ENCODE results near the gene BANP.
"Not testable (repeated sequence)": the region's sequence is repeated elsewhere in the genome, so short reads cannot be mapped to it uniquely, and the experiment has no call there.

BANP gene

DNA sequence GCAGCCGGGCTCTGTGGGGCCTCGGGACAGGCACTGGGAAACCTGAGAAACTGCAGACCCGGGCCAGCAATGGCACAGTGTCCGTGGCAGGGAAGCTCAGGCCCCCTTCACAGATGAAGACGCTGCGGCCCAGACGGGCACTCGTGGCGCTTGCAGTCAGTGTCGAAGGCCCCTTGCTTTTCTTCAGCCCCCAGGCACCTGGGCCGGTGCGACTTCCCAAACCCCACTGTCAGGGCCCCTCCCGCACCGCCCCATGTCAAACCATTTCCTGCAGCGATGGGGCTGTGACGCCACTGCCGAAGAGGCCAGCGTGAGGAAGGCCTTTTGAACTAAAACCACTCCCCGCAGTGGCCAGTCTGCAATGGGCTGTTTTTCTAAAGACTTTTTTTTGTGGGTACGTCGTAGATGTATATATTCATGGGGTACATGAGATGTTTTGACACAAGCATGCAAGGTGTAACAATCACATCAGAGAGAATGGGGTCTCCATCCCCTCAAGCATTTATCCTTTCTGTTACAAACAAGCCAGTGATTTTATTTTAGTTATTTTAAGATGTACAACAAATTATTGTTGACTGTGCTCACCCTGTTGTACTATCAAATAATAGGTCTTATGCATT is 159.8 kb downstream of the BANP start:
- not testable (repeated sequence) for DNase-seq

GRCh38 chr16:88111976-88112375 is 160.7 kb downstream of the BANP start:
- DNase-seq, result not testable (repeated sequence)

DNA sequence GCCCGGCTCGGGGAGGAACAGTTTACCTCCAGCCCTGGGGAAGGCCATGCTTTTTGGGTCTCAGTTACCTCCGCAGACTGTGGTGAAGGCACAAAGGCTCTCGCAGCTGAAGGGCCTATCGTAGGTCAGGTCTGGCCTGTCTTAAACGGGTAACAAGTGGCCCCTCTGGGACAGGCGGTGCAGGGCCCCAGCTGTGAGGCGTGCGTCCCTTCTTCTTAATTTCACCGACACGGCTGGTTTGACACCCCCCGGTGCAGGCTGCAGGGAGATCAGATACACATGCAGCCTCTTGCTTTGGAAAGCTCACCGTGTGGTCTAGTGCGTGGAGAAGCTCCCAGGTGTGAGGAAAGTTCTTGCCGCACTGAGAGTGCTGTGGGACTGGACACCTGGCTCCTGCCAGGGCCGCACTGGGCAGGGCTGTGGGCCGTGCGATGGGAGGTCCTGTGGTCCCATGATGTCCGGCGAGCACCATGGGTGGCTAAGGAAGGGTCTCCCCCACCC is 162.4 kb downstream of the BANP start:
- no peak for DNase-seq

DNA sequence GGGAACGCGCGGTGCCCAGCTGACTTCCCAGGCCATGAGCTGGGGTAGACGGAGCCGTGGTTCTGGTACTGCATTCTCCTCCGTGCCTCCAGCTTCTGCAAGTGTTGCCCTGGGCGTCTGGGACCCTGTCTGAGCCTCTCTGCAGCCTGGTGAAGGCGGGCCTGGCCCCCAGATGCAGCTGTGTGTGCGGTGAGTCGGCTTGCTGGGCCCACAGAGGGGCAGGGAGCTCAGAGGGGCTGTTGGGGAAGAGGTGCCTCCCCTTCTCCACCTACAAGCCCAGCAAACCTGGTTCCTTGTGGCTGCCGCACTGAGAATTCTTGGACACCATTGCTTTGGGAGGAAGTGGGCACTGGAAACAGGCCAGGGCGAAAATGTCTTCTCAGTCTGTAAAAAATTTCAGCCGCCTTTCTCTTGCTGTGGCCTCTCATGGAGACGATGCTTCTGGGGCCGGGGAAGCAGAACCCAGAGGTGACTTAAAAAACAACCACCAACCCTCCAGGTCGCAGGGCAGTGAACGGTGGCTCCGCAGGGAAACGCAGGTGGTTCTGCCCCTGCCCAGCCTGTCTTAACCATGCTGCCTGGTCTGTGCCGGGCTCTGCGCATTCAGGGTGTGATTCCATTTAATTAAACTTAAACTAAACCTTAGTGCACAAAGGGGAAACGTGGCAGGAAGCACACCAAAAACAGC is 163.5 kb downstream of the BANP start:
- not testable (repeated sequence) for DNase-seq

- no peak for DNase-seq
Measured at GRCh38 chr16:88116121-88116520, 164.9 kb downstream of the BANP start.

- DNase-seq, result no peak
Measured at GRCh38 chr16:88117476-88117868, 166.2 kb downstream of the BANP start.

- DNase-seq, result no peak
Measured at GRCh38 chr16:88118376-88118775, 167.1 kb downstream of the BANP start.

DNA sequence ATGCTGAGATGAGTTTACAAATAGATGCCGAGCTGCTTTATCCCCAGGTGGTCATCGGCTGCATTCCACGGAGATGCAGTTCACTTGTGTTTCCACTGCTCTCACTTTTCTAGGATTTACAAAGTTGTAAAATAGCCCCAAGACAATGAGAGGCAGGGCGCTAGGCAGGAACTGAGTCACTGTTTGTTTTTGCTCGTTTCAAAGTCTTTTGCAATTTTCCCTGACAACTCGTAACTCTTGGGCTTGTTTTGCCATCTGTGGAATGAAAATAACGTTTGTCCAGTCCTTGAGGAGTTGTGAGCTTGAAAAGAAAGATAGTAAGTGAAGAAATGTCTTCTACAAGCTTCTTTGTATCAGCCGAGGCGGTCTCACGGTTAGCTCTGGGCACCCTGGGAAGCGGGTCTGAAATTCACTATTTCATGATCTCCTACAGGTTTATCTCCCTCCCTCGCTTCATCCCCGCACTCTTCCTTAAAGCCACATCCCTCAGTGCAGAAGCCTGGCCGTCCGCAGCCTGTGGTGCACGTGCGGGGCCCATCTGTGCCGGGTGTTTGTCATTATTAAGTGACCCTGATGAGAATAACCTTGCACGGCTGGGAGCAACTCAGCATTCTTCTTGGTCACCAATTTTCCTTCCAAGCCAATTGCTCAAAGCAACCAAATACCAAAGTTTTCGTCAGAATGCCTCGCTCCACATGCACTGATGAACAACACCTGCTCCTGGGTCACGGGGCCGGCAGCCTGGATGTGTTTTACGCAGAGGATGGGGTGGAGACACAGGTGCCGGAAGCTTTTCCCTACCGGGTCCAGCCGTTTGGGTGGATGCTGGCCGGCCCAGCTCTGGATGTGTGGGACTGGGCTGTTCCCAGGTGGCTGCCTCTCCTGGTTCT is 167.9 kb downstream of the BANP start:
- not testable (repeated sequence) for DNase-seq

DNA sequence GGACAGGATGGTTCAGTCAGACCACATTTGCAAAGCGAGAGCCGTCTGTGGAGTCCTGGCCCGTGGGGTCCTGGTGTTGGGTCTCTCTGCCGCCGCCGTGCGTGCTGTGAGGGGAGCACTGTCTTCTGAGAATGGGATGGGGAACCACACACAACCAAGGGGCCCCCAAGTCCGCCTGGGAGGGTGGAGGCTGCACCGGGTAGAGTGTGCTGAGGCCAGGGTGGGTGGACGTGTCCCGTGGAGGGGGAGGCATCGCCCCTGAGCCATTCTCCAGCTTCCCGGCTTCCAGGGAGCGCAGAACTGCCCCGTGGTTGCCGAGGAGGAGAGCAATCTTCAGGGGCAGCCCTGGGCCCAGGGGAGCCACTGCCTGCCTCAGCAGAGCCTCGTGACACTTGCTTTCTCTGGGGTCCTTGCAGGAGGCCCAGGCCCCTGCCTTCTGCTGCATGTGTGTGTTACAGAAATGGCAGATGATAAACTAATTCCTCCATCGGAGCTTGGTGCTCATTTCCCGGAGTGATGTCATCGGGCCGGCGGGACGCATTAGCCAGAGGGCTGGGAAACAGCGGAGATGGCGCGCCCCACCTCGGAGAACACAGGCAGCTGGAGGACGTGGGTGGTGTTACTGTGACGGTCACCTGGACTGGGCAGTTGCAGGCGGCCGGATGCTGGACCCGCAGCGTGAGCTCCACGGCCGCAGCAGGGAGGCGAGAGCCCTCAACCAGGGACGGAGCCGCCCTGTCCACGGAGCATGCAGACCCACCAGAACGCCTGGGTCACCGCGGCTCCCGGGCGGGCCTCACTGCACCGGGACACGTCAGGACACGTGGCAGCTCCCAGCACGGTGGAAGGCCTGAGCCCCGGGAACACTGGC is 168.9 kb downstream of the BANP start:
- DNase-seq, result not testable (repeated sequence)

- no peak for DNase-seq
Measured at GRCh38 chr16:88120812-88121211, 169.6 kb downstream of the BANP start.

DNA sequence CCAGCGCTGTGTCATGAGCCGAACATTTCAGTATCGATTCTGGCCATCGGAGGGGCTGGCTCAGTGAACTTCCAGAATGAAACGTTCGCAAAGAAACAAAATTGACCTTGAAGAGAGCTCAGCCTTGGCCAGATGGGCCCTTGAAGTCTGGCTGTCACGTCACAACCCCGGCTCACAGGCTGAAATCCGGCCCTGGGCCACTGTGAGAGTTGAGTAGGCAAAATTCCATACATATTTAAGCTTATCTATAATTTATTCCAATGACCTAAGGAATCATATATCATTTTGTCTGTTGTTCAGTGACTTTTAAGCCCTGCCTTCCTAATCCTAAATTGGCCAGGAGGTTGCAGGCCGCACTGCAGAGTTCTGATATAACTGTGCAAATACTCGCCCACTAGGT is 170.2 kb downstream of the BANP start:
- DNase-seq, result not testable (repeated sequence)

GRCh38 chr16:88121886-88122580 is 170.8 kb downstream of the BANP start:
- DNase-seq, result no peak

Measured in activated CD4-positive, alpha-beta T cell treated with anti-CD3 and anti-CD28 coated beads, Interleukin-2, Interleukin-6, amounts not matched to agents 100 ng/mL and 50 ng/mL, durations not matched to agents 16 hours and 8 hours (primary cell).